Right lobe of liver (tissue), 4 donors: Measurements from ENCODE around the gene VPS4B.

Experiments used
- POLR2A ChIP-seq: fragments of 450-650 bp; IDR thresholded peaks from one replicate; pipeline ENCODE4 v1.6.1; 2017; ENCODE audit warnings: antibody characterized with exemption, mild to moderate bottlenecking
- TF ChIP-seq, protein P1 (sequence below), 4 donors: fragments of 200-600 bp in 3 of 4; fragments of 450-650 bp in 1 of 4; IDR thresholded peaks; one replicate each; pipeline versions ENCODE4 v1.5.1 to v1.8.0; 2016 to 2022; ENCODE audit warnings: antibody characterized with exemption in 4 of 4, mild to moderate bottlenecking in 2 of 4
- donor health status: DM: no; HTN: no; CAD: no.
- donor health status: DM: no; HTN: no; CAD: no.
- donor health status: DM: no; HTN: yes; CAD: no.

DNA sequence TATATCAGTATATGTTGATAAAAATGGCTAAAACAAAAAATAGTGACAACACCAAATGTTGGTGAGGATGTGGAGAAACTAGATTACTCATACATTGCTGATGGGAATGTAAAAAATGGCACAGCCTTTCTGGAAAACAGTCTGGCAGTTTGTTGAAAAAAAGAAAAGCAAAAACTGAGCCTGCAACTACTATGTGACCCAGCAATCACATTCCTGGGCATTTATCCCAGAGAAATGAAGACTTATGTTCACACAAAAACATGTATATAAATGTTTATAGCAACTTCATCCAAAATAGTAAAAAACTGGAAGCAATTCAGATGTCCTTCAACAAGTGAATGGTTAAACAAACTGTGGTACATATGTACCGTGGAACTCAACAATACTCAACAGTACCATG, 47.7 kb downstream of the VPS4B start:
- no peak for TF ChIP-seq POLR2A
- TF ChIP-seq, protein P1, sequence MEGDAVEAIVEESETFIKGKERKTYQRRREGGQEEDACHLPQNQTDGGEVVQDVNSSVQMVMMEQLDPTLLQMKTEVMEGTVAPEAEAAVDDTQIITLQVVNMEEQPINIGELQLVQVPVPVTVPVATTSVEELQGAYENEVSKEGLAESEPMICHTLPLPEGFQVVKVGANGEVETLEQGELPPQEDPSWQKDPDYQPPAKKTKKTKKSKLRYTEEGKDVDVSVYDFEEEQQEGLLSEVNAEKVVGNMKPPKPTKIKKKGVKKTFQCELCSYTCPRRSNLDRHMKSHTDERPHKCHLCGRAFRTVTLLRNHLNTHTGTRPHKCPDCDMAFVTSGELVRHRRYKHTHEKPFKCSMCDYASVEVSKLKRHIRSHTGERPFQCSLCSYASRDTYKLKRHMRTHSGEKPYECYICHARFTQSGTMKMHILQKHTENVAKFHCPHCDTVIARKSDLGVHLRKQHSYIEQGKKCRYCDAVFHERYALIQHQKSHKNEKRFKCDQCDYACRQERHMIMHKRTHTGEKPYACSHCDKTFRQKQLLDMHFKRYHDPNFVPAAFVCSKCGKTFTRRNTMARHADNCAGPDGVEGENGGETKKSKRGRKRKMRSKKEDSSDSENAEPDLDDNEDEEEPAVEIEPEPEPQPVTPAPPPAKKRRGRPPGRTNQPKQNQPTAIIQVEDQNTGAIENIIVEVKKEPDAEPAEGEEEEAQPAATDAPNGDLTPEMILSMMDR (IDR thresholded peaks at IDR 0.05), result no peak
